D341Med (cell line): Measurements from ENCODE around the gene NAALADL2.
"Not testable (repeated sequence)": the region's sequence is repeated elsewhere in the genome, so short reads cannot be mapped to it uniquely, and the experiment has no call there.

Source experiments
- DNase-seq: peaks from one replicate; pipeline ENCODE4 v3.0.0; 2012; ENCODE audit warnings: low spot score

The NAALADL2 gene

DNA sequence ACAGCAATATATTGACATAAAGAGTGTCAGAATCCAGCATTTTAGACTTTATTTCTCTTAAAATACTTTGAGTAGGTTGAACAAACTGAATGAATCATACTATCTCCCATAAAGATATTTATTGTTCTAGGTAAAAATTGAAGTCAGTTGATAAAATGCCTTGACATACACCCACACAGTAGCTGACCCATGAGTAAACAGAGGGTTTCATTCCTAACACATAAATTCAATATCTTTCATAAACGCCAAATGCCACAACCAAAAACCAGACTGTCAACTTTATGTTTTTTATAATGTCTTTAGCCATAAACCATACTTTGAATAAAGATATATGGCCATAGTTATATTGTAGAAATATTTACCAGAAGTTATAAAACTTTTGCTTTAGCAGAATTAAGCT is 742.4 kb downstream of the NAALADL2 start:
- DNase-seq, result no peak

DNA sequence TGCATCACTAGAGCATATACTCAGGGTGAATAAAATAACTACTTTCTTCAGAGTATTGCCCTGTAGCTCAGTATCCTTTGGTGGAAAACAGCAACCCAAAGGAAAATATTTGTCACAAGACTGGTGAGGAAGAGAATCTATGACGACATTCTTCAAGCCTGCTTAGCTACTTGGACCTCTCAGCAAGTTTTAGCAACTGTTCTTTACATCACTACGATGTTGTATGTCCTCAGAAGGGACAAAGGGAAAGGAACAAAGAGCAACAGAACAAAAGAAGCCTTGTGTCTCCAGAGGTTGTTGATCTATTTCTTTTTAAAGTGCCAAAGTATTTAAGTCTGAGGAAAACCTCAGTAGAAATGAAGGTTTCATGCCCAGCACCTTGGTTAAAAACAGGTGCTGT is 746.7 kb downstream of the NAALADL2 start:
- DNase-seq, result no peak

DNA sequence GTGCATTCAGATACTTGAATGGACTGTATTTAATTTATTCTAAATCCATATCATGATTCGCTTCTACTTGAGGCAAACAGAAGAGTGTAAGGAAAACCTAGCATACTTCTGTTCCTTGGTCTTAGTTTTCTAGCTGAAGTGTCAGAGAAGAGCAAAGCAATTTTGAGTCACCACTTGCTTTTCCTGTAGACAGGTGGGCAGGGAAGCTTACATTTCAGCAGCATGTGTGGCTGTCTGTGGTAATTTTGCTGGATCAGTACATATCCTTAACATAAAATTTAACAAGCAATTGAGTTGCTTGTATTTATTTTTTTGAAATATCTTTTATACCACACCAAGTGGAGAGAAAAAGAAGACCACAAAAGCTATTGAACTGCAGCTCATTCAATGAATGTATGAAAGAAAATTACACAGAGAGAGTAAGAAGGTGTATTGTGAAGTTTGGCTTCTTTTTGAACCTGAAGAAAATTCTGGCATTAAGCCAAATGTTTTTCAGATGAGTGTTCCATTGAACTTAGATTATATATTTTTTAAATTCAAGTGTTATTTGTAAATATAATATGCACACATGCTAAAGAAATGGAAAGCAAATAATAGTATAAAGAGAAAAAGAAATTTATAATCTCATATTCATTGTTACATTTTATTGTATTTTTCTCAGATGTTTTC is 747.6 kb downstream of the NAALADL2 start:
- no peak for DNase-seq

- DNase-seq, result no peak
Measured at GRCh38 chr3:175608356-175608755, 749.2 kb downstream of the NAALADL2 start.

GRCh38 chr3:175608911-175609310 is 749.8 kb downstream of the NAALADL2 start:
- no peak for DNase-seq

DNA sequence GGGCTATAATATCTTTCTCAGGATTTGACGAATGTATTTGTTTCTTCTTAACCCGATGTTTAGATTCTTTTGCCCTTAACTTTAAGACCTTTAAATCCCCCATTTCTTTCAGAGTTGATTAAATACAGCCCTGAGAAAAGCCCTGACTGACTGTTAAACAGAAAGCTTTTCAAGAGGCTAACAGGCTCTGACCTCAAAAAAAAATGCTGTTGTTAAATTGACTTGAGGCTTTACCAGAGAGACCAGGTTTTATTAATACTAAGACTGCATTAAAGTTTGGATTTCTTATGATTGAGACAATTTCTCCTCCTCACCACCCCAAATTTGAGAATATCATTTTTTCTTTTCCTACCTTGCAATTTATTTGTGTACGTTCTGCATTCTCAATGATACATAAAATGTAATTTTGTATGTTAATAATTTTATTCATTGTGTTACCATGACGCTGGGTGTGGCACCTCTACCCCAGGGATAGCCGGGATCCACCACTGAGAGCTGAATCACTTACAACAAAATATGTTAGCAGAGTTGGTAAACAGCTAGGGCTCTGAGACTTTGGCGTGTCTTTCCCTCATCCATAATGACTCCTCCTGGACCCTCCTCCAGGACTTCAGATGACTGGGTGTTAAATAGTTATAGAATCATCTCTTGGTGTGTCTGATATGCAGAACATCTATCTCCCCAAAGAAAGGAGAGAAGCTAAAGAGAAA is 753.5 kb downstream of the NAALADL2 start:
- no peak for DNase-seq

DNA sequence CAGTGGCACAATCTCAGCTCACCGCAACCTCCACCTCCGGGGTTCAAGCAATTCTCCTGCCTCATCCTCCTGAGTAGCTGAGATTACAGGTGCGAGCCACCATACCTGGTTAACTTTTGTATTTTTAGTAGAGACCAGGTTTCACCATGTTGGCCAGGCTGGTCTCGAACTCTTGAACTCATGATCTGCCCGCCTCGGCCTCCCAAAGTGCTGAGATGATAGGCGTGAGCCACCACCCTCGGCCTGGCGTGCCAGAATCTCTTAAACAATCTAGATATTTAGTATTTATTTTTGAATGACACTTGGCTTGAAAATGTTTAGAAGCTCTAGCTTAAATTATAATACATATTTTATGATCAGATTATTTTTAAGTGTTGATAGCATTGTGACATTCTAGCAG is 755.0 kb downstream of the NAALADL2 start:
- not testable (repeated sequence) for DNase-seq

- DNase-seq, result no peak
Measured at GRCh38 chr3:175617247-175617646, 758.1 kb downstream of the NAALADL2 start.

DNA sequence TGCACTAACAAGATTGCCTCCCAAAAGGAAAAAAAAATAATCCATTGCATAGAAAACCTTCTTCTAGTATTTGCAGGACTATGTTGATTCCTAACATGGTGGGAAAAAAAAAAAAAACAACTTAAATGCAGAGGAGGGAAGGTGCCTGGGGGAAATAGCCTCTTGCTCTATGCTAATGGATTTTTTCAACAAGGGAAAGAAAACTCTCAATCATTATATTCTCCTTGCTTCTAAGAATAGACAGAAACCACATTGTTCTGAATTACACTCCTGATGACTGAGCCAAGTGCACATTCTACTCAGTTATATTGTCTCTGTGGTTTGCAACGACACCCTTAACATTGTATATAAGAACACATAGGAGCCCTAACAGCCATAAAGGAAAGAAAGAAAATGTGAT is 760.2 kb downstream of the NAALADL2 start:
- no peak for DNase-seq

DNA sequence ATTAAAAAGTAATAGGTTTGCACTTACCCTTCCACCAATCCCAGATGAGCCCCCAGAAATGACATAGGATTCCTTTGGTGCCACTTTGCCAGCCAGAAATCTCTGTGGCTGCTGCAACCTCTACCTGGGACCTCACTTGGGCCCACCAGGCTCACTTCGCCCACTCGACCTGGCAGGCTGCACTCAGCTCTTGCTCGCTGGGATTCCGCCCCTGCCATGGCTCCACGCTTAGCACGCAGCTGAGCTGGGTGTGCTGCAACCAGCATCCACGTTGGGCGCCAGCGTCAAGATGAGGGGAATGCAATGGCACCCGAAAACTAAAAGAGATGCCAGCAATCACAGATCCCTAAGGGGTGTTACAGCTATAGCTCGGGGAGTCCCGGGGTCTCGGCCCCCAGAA is 761.0 kb downstream of the NAALADL2 start:
- DNase-seq, result no peak

GRCh38 chr3:175620532-175620931 is 761.4 kb downstream of the NAALADL2 start:
- no peak for DNase-seq

DNA sequence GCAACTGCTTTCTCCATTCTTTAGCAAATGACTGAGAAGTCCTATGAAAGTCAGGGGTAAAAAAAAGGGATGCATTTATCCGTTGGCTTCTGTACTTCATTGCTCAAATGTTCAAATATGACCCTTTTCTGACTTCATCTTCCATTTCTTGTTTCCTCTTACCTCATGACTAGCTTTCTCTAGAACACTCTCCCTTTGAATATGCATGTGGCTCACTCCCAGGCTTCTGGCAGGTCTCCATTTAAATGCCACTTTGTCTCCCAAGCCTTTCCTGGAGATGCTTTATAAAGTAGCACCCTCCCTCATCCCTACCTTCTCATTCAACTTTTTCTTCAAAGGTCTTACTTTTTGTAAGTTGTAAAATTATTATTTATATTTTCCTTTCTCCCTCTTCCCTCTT is 781.8 kb downstream of the NAALADL2 start:
- DNase-seq, result no peak

DNA sequence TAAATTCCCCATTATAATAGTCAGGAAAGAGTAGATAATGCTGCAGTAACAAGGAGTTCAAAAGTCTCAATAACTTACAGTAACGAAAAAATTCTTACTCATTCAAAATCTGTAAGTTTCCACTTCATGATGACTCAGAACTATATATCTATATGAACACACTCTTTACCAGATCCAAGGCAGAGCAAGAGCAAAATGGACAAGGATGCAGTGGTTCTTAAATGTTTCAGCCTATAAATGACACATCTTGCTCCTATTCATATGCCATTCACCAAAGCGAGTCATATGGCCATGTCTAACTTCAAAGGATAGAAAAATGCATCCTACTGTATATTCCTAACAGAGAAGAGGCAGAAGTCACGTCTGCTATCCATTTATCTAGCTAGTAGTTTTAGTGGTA is 787.7 kb downstream of the NAALADL2 start:
- DNase-seq, result no peak

- DNase-seq, result no peak
Measured at GRCh38 chr3:175648899-175649298, 789.8 kb downstream of the NAALADL2 start.

DNA sequence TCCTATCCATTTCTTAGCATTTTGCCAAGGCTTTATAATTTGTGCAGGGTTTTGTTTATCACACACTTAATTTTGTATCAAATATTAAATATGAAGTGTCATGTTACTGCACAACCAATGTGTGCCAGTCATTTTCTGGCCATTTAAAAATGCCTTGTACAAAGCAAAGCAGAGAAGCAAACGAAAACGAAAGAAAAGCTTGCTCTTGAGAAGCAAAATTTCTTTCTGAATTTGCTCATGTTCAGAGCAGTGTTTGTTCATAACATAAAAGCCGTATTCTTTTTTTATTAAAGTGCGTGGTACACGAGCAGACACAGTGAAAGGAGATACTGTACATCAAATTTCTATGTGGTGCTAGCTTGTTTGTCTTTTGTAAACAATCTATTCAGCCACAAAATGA is 792.6 kb downstream of the NAALADL2 start:
- no peak for DNase-seq

GRCh38 chr3:175655351-175655750 is 796.2 kb downstream of the NAALADL2 start:
- DNase-seq, result no peak

DNA sequence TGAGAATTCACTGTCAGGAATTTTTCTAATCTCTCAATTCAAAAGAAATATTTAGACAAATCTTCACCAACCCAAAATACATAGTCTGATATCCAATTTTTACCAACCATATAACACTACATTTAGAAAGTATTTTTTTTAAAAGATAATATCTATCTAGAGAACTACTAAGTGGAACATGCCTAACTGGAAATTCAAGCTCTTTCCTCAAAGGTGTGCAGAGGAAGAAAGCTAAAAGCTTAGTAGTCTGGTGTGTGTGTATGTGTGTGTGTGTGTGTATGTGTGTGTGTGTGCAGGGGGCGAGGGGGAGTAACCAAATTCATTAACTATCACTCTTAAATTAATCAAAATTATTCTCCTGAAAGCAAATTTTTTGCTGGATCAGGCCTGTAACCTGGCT is 797.3 kb downstream of the NAALADL2 start:
- no peak for DNase-seq

GRCh38 chr3:175659670-175660350 is 800.7 kb downstream of the NAALADL2 start:
- DNase-seq, result no peak

GRCh38 chr3:175662815-175663214 is 803.7 kb downstream of the NAALADL2 start:
- DNase-seq, result no peak

- no peak for DNase-seq
Measured at GRCh38 chr3:175664911-175665310, 805.8 kb downstream of the NAALADL2 start.

DNA sequence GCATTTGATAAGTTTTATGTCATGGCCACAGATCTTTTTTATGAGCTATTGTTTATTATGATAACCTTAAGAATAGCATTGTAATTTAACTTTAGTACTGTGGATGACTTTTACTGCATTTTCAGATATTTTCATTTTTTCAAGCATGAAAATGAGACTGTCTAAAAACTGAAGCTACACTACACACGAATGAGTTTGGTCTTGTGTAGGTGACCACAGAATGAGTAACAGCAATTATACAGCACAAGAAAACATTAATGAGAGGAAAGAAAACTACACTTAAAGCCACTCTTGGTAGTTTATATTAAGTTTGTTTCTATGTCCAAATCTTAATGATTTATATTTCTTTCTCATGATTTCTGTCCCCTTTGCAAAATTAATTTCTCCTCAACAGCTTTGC is 809.2 kb downstream of the NAALADL2 start:
- no peak for DNase-seq

DNA sequence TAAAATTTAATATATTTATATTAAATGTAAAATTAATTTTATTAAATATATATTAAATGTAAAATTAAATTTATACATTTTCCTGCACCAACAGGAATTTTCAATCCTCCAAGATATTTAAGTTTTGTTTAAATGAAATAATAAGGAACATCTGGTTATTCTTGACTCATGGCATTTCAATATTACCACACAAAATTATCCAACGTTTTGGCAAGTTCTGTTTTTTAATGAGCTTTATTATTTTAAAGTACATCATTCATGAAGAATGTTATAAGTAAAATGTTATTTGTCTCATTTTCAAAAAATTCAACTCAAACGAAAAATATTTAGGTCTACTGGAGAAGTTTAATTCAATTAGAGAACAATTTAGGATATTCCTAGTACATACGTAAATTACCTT is 811.4 kb downstream of the NAALADL2 start:
- DNase-seq, result no peak

- DNase-seq, result no peak
Measured at GRCh38 chr3:175672119-175672689, 813.1 kb downstream of the NAALADL2 start.
